ENCODE results near the gene ZSWIM3. TPM values are rescaled to one million over a fixed set of nuclear protein-coding genes. Genes with fewer than 3 reads are reported as not detected.

The ZSWIM3 gene
- total and polyA plus RNA-seq, 4 donors = 0.56 to 4.2 (median 2.3) TPM

DNA sequence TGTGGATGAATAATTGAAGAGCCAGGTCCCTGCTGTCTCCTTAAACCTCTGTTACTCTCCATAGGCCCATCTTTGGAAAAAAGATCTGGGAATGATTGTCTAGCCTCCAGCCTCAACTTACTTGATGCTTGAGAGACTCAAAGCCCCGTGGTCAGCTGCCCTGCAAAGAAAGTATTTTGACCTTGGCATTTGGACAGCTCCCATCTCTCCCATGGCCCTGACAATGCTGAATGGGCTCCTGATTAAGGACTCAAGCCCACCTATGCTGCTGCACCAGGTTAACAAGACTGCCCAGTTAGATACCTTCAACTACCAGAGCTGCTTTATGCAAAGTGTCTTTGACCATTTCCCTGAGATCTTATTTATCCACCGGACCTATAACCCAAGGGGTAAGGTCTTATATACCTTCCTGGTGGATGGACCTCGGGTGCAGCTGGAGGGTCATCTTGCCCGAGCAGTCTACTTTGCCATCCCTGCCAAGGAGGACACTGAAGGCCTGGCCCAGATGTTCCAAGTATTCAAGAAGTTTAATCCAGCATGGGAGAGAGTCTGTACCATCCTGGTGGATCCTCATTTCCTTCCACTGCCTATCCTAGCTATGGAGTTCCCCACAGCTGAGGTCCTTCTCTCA is 25.2 kb downstream of the ZSWIM3 start:
- Histone ChIP-seq H3K27ac (ENCODE audit: low read depth in 1 of 2, low read length in 2 of 2) (no peak overlapping the region), H3K4me3 (ENCODE audit: low read depth in 1 of 3, low read length in 3 of 3) (no peak overlapping the region), H3K4me1 (ENCODE audit: control insufficient read depth in 4 of 4, insufficient read depth in 4 of 4, low read length in 3 of 4) (peaks cover 0 to 9% (median 4%) of the 10 kb centered on the region in 4 donors), H3K36me3 (ENCODE audit: control insufficient read depth in 4 of 4, insufficient read depth in 3 of 4, low read depth in 1 of 4, low read length in 3 of 4) (peaks cover 7 to 30% (median 14%) of the 10 kb centered on the region in 4 donors), H3K9me3 (ENCODE audit: control insufficient read depth in 4 of 4, low read length in 3 of 4) (no peaks in the 10 kb centered on the region), H3K27me3 (ENCODE audit: control insufficient read depth in 4 of 4, insufficient read depth in 4 of 4, low read length in 3 of 4) (no peaks in the 10 kb centered on the region), H3K9ac (ENCODE audit: low read depth in 1 of 2, low read length in 2 of 2) (no peak overlapping the region)
- no peak for DNase-seq (ENCODE audit: low spot score)
- TF ChIP-seq, protein P1, sequence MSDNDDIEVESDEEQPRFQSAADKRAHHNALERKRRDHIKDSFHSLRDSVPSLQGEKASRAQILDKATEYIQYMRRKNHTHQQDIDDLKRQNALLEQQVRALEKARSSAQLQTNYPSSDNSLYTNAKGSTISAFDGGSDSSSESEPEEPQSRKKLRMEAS (IDR thresholded peaks at IDR 0.05) = no peak
- no peak for TF ChIP-seq FOXA2 (IDR thresholded peaks at IDR 0.05)
- TF ChIP-seq, protein P2, sequence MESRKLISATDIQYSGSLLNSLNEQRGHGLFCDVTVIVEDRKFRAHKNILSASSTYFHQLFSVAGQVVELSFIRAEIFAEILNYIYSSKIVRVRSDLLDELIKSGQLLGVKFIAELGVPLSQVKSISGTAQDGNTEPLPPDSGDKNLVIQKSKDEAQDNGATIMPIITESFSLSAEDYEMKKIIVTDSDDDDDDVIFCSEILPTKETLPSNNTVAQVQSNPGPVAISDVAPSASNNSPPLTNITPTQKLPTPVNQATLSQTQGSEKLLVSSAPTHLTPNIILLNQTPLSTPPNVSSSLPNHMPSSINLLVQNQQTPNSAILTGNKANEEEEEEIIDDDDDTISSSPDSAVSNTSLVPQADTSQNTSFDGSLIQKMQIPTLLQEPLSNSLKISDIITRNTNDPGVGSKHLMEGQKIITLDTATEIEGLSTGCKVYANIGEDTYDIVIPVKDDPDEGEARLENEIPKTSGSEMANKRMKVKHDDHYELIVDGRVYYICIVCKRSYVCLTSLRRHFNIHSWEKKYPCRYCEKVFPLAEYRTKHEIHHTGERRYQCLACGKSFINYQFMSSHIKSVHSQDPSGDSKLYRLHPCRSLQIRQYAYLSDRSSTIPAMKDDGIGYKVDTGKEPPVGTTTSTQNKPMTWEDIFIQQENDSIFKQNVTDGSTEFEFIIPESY (IDR thresholded peaks at IDR 0.05) = no peak
- TF ChIP-seq YY1 (IDR thresholded peaks at IDR 0.05) = no peak
- no peak for TF ChIP-seq RAD21 (IDR thresholded peaks at IDR 0.05)
- no peak for TF ChIP-seq RXRA (IDR thresholded peaks at IDR 0.05)
- TF ChIP-seq GABPA (IDR thresholded peaks at IDR 0.05 in 1 of 2, conservative IDR thresholded peaks at IDR 0.05 in 1 of 2) = no peak
- TF ChIP-seq EGR1 (IDR thresholded peaks at IDR 0.05; ENCODE audit: low read depth in 2 of 2) = no peak
- TF ChIP-seq HNF4G (IDR thresholded peaks at IDR 0.05) = no peak
- TF ChIP-seq, protein P3, sequence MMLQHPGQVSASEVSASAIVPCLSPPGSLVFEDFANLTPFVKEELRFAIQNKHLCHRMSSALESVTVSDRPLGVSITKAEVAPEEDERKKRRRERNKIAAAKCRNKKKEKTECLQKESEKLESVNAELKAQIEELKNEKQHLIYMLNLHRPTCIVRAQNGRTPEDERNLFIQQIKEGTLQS (IDR thresholded peaks at IDR 0.05) = no peak
- TF ChIP-seq NR2F2 (IDR thresholded peaks at IDR 0.05) = no peak
- TF ChIP-seq TAF1 (conservative IDR thresholded peaks at IDR 0.05) = no peak
- no peak for TF ChIP-seq JUND (IDR thresholded peaks at IDR 0.05)
- TF ChIP-seq HNF4A (conservative IDR thresholded peaks at IDR 0.05) = no peak
- TF ChIP-seq FOXA1 (IDR thresholded peaks at IDR 0.05) = no peak
- TF ChIP-seq, protein P4, sequence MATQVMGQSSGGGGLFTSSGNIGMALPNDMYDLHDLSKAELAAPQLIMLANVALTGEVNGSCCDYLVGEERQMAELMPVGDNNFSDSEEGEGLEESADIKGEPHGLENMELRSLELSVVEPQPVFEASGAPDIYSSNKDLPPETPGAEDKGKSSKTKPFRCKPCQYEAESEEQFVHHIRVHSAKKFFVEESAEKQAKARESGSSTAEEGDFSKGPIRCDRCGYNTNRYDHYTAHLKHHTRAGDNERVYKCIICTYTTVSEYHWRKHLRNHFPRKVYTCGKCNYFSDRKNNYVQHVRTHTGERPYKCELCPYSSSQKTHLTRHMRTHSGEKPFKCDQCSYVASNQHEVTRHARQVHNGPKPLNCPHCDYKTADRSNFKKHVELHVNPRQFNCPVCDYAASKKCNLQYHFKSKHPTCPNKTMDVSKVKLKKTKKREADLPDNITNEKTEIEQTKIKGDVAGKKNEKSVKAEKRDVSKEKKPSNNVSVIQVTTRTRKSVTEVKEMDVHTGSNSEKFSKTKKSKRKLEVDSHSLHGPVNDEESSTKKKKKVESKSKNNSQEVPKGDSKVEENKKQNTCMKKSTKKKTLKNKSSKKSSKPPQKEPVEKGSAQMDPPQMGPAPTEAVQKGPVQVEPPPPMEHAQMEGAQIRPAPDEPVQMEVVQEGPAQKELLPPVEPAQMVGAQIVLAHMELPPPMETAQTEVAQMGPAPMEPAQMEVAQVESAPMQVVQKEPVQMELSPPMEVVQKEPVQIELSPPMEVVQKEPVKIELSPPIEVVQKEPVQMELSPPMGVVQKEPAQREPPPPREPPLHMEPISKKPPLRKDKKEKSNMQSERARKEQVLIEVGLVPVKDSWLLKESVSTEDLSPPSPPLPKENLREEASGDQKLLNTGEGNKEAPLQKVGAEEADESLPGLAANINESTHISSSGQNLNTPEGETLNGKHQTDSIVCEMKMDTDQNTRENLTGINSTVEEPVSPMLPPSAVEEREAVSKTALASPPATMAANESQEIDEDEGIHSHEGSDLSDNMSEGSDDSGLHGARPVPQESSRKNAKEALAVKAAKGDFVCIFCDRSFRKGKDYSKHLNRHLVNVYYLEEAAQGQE (IDR thresholded peaks at IDR 0.05) = no peak
- no peak for TF ChIP-seq SP1 (IDR thresholded peaks at IDR 0.05)
- WGBS = 81% methylated on average over 4 of the region's 4 CpGs

DNA sequence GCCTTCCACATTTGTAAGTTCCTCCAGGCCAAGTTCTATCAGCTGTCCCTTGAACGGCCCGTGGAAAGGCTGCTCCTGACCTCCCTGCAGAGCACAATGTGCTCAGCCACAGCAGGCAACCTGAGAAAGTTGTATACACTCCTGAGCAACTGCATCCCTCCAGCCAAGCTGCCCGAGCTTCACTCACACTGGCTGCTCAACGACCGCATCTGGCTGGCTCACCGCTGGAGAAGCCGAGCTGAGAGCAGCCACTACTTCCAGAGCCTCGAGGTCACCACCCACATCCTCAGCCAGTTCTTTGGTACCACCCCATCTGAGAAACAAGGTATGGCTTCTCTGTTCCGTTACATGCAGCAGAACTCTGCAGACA is 25.7 kb downstream of the ZSWIM3 start:
- Histone ChIP-seq H3K36me3 (ENCODE audit: control insufficient read depth in 4 of 4, insufficient read depth in 3 of 4, low read depth in 1 of 4, low read length in 3 of 4) (peaks cover 5 to 24% (median 11%) of the 10 kb centered on the region in 4 donors), H3K4me1 (ENCODE audit: control insufficient read depth in 4 of 4, insufficient read depth in 4 of 4, low read length in 3 of 4) (peaks cover 0 to 9% (median 5%) of the 10 kb centered on the region in 4 donors), H3K27me3 (ENCODE audit: control insufficient read depth in 4 of 4, insufficient read depth in 4 of 4, low read length in 3 of 4) (no peaks in the 10 kb centered on the region), H3K27ac (ENCODE audit: low read depth in 1 of 2, low read length in 2 of 2) (no peak overlapping the region), H3K9ac (ENCODE audit: low read depth in 1 of 2, low read length in 2 of 2) (no peak overlapping the region), H3K4me3 (ENCODE audit: low read depth in 1 of 3, low read length in 3 of 3) (no peak overlapping the region), H3K9me3 (ENCODE audit: control insufficient read depth in 4 of 4, low read length in 3 of 4) (no peaks in the 10 kb centered on the region)
- WGBS = 87% methylated on average over 9 of the region's 9 CpGs
- DNase-seq (ENCODE audit: low spot score) = no peak
- no peak for TF ChIP-seq NR2F2 (IDR thresholded peaks at IDR 0.05)
- TF ChIP-seq TAF1 (conservative IDR thresholded peaks at IDR 0.05) = no peak
- no peak for TF ChIP-seq SP1 (IDR thresholded peaks at IDR 0.05)
- no peak for TF ChIP-seq HNF4A (conservative IDR thresholded peaks at IDR 0.05)
- TF ChIP-seq, protein P1 (IDR thresholded peaks at IDR 0.05) = no peak
- TF ChIP-seq, protein P3 (IDR thresholded peaks at IDR 0.05) = no peak
- TF ChIP-seq, protein P2 (IDR thresholded peaks at IDR 0.05) = no peak
- TF ChIP-seq RAD21 (IDR thresholded peaks at IDR 0.05) = no peak
- no peak for TF ChIP-seq EGR1 (IDR thresholded peaks at IDR 0.05; ENCODE audit: low read depth in 2 of 2)
- no peak for TF ChIP-seq FOXA1 (IDR thresholded peaks at IDR 0.05)

Measured in liver (tissue), 9 donors.